WTC11 (cell line): Measurements from ENCODE around the gene CHSY3. TPM values are rescaled to one million over a fixed set of nuclear protein-coding genes. Genes with fewer than 3 reads are reported as not detected.

Experiments used
- ATAC-seq: fragments of 200-7000 bp; cut with Tn5 transposase; 2 replicates; pipeline ENCODE4 v1.10.0; 2021; ENCODE audit warnings: mild to moderate bottlenecking, moderate library complexity
- CTCF ChIA-PET: fragments of 300-600 bp; sonication (Branson Sonifier 250); formaldehyde crosslinking; loops from one replicate; lab custom pipeline; 2021; ENCODE audit warnings: antibody characterized with exemption; lab: Charles Lee
- POLR2A ChIA-PET: fragments of 350-600 bp; sonication (Branson Sonifier 250); formaldehyde crosslinking; loops from one replicate; lab custom pipeline; 2021; ENCODE audit warnings: antibody characterized with exemption; lab: Charles Lee
- DNase-seq: peaks from one replicate; pipeline ENCODE4 v3.0.0; 2021; ENCODE audit warnings: low spot score
- H3K27ac Mint-ChIP-seq: 2 replicates; pipeline ENCODE4 v1.8.0; 2021; ENCODE audit warnings: mixed read lengths
- H3K27me3 Mint-ChIP-seq: 2 replicates; pipeline ENCODE4 v1.8.0; 2021; ENCODE audit warnings: low read depth, mild to moderate bottlenecking, moderate library complexity, mixed read lengths
- H3K36me3 Mint-ChIP-seq: 2 replicates; pipeline ENCODE4 v1.8.0; 2021; ENCODE audit warnings: mixed read lengths
- H3K4me1 Mint-ChIP-seq: 2 replicates; pipeline ENCODE4 v1.8.0; 2022; ENCODE audit warnings: mixed read lengths
- H3K4me3 Mint-ChIP-seq: 2 replicates; pipeline ENCODE4 v1.8.0; 2021; ENCODE audit warnings: mild to moderate bottlenecking, moderate library complexity, mixed read lengths
- H3K9me3 Mint-ChIP-seq: 2 replicates; pipeline ENCODE4 v1.8.0; 2021; ENCODE audit warnings: mixed read lengths
- AFF4 ChIP-seq: sonication (generic); formaldehyde crosslinking; IDR thresholded peaks from 2 replicates; pipeline ENCODE4 v1.8.1; 2023; ENCODE audit warnings: mild to moderate bottlenecking, missing genetic modification reagents, borderline replicate concordance
- ATF1 ChIP-seq: sonication (generic); formaldehyde crosslinking; IDR thresholded peaks from 2 replicates; pipeline ENCODE4 v1.8.1; 2023; ENCODE audit warnings: mild to moderate bottlenecking, moderate library complexity, missing genetic modification reagents
- ATF2 ChIP-seq: sonication (generic); formaldehyde crosslinking; IDR thresholded peaks from 2 replicates; pipeline ENCODE4 v1.8.1; 2022; ENCODE audit warnings: low read depth, missing genetic modification reagents, borderline replicate concordance
- ATF6 ChIP-seq: sonication (generic); formaldehyde crosslinking; IDR thresholded peaks from 2 replicates; pipeline ENCODE4 v1.8.1; 2023; ENCODE audit warnings: mild to moderate bottlenecking, missing genetic modification reagents
- CREM ChIP-seq: sonication (generic); formaldehyde crosslinking; IDR thresholded peaks from 2 replicates; pipeline ENCODE4 v1.8.1; 2022; ENCODE audit warnings: mild to moderate bottlenecking, missing genetic modification reagents, moderate library complexity
- ELF4 ChIP-seq: sonication (generic); formaldehyde crosslinking; IDR thresholded peaks from 2 replicates; pipeline ENCODE4 v1.8.1; 2022; ENCODE audit warnings: low read depth, mild to moderate bottlenecking, moderate library complexity, missing genetic modification reagents
- ESRRA ChIP-seq: sonication (generic); formaldehyde crosslinking; IDR thresholded peaks from 2 replicates; pipeline ENCODE4 v1.8.1; 2022; ENCODE audit warnings: mild to moderate bottlenecking, missing genetic modification reagents, borderline replicate concordance
- FOXJ3 ChIP-seq: sonication (generic); formaldehyde crosslinking; IDR thresholded peaks from 2 replicates; pipeline ENCODE4 v1.9.0; 2021; ENCODE audit warnings: missing genetic modification reagents, mild to moderate bottlenecking, borderline replicate concordance
- FOXK1 ChIP-seq: sonication (generic); formaldehyde crosslinking; IDR thresholded peaks from 2 replicates; pipeline ENCODE4 v1.8.0; 2022; ENCODE audit warnings: mild to moderate bottlenecking, moderate library complexity, missing genetic modification reagents
- FOXP4 ChIP-seq: sonication (generic); formaldehyde crosslinking; IDR thresholded peaks from 2 replicates; pipeline ENCODE4 v1.8.0; 2022; ENCODE audit warnings: mild to moderate bottlenecking, missing genetic modification reagents
- IRF2 ChIP-seq: sonication (generic); formaldehyde crosslinking; IDR thresholded peaks from 2 replicates; pipeline ENCODE4 v1.8.0; 2022; ENCODE audit warnings: low read depth, missing genetic modification reagents, borderline replicate concordance
- PREB ChIP-seq: sonication (generic); formaldehyde crosslinking; IDR thresholded peaks from 2 replicates; pipeline ENCODE4 v1.8.1; 2022; ENCODE audit warnings: mild to moderate bottlenecking, missing genetic modification reagents, moderate library complexity, borderline replicate concordance
- SMAD4 ChIP-seq: sonication (generic); formaldehyde crosslinking; IDR thresholded peaks from 2 replicates; pipeline ENCODE4 v1.8.0; 2022; ENCODE audit warnings: mild to moderate bottlenecking, missing genetic modification reagents
- ZNF232 ChIP-seq: sonication (generic); formaldehyde crosslinking; IDR thresholded peaks from 2 replicates; pipeline ENCODE4 v1.8.0; 2022; ENCODE audit warnings: mild to moderate bottlenecking, missing genetic modification reagents
- ZNF317 ChIP-seq: sonication (generic); formaldehyde crosslinking; IDR thresholded peaks from 2 replicates; pipeline ENCODE4 v1.8.1; 2023; ENCODE audit warnings: low read depth, mild to moderate bottlenecking, moderate library complexity, missing genetic modification reagents, borderline replicate concordance
- ZNF671 ChIP-seq: fragments of 250-450 bp; sonication (Bioruptor Pico); IDR thresholded peaks from 2 replicates; pipeline ENCODE4 v1.8.0; 2021; ENCODE audit warnings: mild to moderate bottlenecking
- total RNA-seq: library from RNA; stranded (reverse); gene quantifications from 3 replicates; pipeline ENCODE4 v1.2.3, GENCODE V29; 2021
- TF ChIP-seq, protein P1 (sequence below): fragments of 250-450 bp; sonication (Bioruptor Pico); IDR thresholded peaks from 2 replicates; pipeline ENCODE4 v1.9.0; 2021; ENCODE audit warnings: moderate library complexity, mild to moderate bottlenecking, inconsistent platforms, borderline replicate concordance
- TF ChIP-seq, protein P2 (sequence below): fragments of 200-600 bp; IDR thresholded peaks from 2 replicates; pipeline ENCODE4 v1.8.0; 2022; ENCODE audit warnings: antibody characterized with exemption
- TF ChIP-seq, protein P3 (sequence below): fragments of 250-450 bp; sonication (Bioruptor Pico); IDR thresholded peaks from 2 replicates; pipeline ENCODE4 v1.9.0; 2021; ENCODE audit warnings: mild to moderate bottlenecking, borderline replicate concordance

The CHSY3 gene
- total RNA-seq, 1 experiment from 2014 or later: 0.98 TPM

DNA sequence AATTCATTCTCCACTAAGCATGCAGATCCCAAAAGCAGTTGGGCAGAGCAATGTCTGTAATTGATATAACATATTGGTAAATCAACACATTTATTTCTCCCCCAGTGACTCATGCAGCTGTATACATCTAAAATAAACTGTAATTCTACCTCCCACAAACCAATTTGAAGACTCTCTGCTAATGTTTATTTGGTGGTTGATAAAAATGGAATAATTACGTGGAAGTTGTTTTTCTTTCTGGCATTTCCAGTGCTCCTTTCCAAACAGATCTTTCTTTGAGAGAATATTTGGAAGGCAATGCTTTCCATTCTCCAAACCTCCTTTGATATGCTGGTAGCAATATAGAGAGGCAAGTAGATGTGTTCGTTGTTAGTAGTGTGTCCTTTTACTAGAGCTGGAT is 194.7 kb downstream of the CHSY3 start:
- Mint-ChIP-seq H3K9me3 (no peaks in the 10 kb centered on the region), H3K27ac (no peak overlapping the region), H3K4me3 (no peak overlapping the region), H3K4me1 (no peaks in the 10 kb centered on the region), H3K27me3 (no peaks in the 10 kb centered on the region), H3K36me3 (no peaks in the 10 kb centered on the region)
- ChIA-PET POLR2A (no interaction called here), CTCF (no interaction called here)
- ATAC-seq: no peak
- no peak for DNase-seq
- TF ChIP-seq FOXP4 (CRISPR knock-in tag) (no peak), ELF4 (CRISPR knock-in tag) (no peak), AFF4 (no peak), ZNF232 (CRISPR knock-in tag) (no peak), SMAD4 (CRISPR knock-in tag) (no peak), ZNF317 (CRISPR knock-in tag) (no peak), IRF2 (no peak), ESRRA (CRISPR knock-in tag) (no peak), ATF2 (CRISPR knock-in tag) (no peak), FOXJ3 (CRISPR knock-in tag) (no peak), FOXK1 (CRISPR knock-in tag) (no peak), ATF6 (CRISPR knock-in tag) (no peak), PREB (no peak), CREM (CRISPR knock-in tag) (no peak), ATF1 (CRISPR knock-in tag) (no peak), ZNF671 (CRISPR knock-in tag) (no peak)
- TF ChIP-seq, protein P1, sequence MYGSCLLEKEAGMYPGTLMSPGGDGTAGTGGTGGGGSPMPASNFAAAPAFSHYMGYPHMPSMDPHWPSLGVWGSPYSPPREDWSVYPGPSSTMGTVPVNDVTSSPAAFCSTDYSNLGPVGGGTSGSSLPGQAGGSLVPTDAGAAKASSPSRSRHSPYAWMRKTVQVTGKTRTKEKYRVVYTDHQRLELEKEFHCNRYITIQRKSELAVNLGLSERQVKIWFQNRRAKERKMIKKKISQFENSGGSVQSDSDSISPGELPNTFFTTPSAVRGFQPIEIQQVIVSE (CRISPR knock-in tag): no peak
- TF ChIP-seq, protein P2, sequence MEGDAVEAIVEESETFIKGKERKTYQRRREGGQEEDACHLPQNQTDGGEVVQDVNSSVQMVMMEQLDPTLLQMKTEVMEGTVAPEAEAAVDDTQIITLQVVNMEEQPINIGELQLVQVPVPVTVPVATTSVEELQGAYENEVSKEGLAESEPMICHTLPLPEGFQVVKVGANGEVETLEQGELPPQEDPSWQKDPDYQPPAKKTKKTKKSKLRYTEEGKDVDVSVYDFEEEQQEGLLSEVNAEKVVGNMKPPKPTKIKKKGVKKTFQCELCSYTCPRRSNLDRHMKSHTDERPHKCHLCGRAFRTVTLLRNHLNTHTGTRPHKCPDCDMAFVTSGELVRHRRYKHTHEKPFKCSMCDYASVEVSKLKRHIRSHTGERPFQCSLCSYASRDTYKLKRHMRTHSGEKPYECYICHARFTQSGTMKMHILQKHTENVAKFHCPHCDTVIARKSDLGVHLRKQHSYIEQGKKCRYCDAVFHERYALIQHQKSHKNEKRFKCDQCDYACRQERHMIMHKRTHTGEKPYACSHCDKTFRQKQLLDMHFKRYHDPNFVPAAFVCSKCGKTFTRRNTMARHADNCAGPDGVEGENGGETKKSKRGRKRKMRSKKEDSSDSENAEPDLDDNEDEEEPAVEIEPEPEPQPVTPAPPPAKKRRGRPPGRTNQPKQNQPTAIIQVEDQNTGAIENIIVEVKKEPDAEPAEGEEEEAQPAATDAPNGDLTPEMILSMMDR: no peak
- TF ChIP-seq, protein P3, sequence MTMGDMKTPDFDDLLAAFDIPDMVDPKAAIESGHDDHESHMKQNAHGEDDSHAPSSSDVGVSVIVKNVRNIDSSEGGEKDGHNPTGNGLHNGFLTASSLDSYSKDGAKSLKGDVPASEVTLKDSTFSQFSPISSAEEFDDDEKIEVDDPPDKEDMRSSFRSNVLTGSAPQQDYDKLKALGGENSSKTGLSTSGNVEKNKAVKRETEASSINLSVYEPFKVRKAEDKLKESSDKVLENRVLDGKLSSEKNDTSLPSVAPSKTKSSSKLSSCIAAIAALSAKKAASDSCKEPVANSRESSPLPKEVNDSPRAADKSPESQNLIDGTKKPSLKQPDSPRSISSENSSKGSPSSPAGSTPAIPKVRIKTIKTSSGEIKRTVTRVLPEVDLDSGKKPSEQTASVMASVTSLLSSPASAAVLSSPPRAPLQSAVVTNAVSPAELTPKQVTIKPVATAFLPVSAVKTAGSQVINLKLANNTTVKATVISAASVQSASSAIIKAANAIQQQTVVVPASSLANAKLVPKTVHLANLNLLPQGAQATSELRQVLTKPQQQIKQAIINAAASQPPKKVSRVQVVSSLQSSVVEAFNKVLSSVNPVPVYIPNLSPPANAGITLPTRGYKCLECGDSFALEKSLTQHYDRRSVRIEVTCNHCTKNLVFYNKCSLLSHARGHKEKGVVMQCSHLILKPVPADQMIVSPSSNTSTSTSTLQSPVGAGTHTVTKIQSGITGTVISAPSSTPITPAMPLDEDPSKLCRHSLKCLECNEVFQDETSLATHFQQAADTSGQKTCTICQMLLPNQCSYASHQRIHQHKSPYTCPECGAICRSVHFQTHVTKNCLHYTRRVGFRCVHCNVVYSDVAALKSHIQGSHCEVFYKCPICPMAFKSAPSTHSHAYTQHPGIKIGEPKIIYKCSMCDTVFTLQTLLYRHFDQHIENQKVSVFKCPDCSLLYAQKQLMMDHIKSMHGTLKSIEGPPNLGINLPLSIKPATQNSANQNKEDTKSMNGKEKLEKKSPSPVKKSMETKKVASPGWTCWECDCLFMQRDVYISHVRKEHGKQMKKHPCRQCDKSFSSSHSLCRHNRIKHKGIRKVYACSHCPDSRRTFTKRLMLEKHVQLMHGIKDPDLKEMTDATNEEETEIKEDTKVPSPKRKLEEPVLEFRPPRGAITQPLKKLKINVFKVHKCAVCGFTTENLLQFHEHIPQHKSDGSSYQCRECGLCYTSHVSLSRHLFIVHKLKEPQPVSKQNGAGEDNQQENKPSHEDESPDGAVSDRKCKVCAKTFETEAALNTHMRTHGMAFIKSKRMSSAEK (CRISPR knock-in tag): no peak
